Hematopoietic multipotent progenitor cell treated with erythropoietin and hydrocortisone succinate and interleukin-3 and kit ligand, for 6 days (in vitro differentiated cells): ENCODE data around the gene DMRTB1.
"Not testable (repeated sequence)": the region's sequence is repeated elsewhere in the genome, so short reads cannot be mapped to it uniquely, and the experiment has no call there.

Experiments
- DNase-seq: peaks from one replicate; pipeline ENCODE4 v3.0.0-alpha.2; 2015

Gene DMRTB1

DNA sequence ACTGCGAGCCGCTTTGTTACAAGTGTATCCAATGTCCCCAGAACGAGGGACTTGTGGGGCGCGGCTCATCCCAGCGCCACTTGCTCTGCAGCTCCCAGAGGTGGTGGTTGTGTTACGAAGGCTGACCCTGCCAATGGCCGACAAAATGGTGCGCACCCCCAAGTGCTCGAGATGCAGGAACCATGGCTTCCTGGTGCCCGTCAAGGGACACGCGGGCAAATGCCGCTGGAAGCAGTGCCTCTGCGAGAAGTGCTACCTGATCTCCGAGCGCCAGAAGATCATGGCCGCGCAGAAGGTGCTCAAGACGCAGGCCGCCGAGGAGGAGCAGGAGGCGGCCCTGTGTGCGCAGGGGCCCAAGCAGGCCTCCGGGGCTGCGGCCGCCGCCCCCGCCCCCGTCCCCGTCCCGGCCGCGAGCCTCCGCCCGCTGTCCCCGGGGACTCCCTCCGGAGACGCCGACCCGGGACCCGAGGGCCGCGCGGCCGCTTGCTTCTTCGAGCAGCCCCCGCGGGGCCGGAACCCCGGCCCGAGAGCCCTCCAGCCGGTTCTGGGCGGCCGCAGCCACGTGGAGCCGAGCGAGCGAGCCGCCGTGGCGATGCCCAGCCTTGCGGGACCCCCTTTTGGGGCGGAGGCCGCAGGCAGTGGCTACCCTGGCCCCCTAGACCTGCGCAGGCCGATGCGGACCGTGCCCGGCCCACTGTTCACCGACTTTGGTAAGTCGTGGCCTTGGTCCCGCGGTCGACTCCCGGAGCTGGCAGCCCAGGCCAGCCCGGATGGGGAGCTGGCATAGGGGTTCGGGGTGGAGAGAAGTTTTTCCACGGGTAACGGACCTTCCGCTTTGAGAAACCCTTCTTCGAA is at the start of gene DMRTB1:
Gene DMRTB1, plus strand, starts transcription at position 79 of the 855 bp plus-strand sequence. Its CDS starts 55 bp downstream, at position 134.
- DNase-seq, result no peak

DNA sequence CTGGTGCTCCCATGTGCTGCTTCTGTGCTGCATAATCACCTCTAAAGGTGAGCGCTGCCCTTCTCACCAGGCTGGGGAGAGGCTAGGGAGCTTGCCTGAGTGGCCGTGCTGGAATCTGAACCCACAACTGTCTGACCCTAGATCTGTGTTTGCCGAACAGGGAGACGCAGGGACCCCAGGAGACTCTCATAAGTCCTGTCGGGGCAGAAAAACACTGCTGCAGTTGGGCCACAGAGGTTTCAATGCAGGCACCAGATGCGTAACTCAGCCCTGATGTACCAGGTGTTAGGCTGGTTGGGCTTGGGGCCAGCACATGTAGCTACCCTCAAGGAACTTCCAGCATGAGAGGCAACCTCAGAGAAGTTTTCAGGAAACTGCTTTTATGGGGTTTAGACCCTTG is 49.5 kb upstream of the DMRTB1 start:
- DNase-seq, result no peak

DNA sequence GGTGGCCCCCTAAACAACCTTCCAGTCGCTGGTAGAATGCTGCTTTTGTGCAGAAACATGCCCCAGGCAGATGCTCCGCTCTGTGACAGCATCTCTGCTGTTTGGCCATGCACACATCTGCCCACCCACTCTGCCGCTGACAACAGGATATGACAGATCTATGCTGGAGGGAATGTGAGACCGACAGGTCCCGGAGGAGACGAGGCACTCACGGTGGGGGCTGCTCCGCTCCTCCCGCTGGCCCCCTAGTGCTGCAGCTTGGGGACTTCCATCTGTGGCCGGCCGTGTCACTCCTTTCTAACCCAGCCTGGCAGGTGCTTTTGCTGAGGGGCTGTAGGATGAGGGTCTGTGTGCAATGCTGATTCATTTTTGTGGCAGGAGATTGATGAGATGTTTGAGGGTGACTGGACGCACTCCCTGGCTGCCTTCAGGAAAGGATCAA is 49.1 kb upstream of the DMRTB1 start:
- DNase-seq, result no peak

DNA sequence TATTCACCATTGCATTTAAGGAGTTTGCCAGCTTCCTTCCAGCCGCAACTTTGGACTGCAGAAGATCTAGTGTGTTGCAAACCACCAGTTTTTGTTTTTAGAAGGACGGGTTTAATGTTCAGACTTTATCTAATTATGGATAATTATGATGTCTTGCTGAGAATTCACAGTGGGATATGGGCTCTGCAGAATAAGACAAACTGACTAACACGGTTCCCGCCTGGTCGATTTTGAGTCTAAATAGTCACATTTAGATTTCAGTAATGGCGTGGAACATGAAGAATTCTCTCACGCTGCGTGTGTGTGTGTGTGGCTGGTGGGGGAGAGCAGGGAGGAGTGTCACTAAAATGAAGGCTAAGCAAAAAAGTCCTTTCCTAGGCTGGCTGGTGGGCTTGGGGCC is 48.5 kb upstream of the DMRTB1 start:
- no peak for DNase-seq

DNA sequence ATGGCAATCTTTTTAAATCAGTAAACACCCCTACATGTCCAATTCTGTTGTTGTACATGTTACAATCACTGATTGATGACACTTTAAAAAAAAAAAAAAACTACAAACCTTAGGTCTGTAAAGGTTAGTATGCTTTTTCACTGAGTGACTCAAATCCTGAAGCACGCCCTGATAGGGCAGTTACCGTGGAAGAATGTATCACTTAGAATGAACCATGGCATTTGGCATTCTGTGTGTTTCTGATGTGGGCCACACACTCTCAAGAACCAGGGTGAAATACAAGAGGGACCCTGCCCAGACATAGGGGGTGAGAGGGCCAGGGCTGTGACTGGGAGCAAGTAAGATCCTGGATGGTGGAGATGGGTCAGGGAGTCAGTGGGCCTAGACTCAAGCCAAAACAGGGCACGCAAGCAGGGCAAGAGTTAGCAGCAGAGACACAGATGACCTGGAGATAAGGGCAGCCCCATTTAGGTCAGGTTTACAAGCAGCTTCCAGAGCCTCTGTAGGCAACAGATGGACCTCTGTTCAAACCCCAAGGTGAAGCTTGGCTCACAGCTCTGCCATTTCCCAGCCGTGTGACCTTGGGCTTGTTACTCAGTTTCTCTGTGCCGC is 47.6 kb upstream of the DMRTB1 start:
- DNase-seq, result no peak

DNA sequence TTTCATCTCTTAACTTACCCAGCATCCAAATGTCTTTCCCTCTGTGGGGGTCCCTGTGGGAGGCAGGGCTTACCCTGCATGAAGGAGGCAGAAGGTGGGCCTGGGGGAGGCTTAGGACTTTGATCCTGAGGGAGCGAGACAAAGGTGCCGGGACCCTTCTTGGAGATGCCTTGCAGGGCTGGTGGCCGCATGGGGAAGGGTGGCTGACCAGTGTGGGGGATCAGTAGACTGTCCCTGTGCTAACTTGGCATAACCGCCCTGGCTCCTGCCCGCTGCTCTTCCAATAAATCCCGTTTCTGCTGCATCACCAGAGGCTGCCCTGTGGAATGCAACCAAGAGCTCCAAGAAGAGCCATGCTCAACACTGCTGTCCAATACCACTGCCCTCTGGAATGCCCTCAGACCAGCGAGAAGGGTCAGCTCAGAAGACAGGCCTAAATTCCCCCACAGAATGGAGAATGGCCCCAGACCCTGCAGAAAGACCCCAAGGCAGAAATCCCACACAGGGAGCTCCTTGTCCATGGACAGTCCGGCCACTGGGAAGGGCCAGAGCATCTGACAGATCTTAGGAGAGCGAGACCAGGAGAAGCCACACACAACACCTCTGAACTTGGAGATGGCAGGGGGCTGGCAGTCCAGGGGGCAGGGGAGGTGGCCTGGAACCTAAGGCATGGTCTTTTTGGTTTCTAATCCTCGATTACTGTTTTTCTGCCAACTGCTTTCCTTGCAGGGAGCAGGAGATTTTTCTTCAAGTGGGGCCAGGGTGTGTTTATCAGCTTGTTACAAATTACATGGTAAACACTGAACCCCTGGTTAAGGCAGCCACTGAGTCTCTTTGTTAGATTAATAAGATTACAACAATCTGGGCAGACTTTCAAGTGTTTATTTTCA is 46.7 kb upstream of the DMRTB1 start:
- DNase-seq, result no peak

DNA sequence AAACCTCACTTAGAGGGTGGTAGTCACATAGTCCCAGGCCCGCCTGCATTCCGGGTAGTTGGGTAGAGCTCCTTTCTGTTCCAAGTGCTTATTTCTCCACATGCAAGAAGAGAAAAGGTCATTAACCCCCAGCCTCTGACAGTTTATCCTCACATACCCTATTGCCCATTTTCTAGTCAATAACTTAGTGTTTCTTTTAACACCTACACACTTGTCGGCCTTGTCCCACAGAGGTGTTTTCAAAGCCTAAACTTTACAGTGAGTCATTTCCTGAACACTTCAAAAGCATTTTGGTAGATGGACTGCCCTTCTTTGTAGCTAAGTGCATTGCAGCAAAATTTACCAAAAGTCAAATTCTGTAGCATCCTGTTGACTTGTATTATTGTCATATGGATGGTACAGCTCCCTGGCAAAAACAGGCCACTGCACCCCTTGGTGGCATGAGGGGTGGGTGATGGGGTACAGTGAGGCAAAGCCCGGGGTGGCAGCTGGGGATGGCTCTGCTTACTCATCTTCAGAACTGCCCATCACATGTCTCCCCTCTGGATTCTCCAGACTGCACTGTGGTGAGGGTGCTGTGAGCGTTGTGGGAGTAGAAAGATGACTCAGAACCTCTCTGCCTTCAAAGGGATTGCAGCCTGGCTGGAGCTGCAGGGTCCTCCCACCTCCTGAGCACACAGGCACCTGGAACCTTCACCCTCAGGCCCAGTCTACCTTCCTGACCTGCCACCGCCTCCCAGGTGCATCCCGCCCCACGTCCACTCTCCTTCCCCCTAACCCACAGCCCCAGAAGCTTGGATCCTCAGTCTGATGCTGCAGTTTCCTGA is 45.8 kb upstream of the DMRTB1 start:
- no peak for DNase-seq

DNA sequence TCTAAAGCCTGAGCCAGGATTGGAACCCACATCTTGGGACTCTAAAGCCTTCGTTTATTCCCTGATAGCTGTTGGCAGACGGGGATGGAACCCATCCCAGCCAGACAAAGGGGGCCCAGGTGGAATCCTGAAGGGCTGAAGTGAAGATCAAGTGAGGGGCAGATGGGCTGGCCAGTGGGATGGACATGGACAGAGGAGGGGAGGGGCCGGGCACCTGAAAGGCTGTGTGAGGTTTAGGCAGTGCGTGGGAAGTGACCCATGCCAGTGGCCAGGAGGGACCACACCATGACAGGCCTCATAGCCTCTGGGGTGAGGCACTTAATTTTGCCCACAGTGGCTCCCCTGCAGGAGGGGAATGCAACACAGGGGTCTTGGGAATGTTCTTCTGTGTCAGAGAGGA is 44.6 kb upstream of the DMRTB1 start:
- no peak for DNase-seq

DNA sequence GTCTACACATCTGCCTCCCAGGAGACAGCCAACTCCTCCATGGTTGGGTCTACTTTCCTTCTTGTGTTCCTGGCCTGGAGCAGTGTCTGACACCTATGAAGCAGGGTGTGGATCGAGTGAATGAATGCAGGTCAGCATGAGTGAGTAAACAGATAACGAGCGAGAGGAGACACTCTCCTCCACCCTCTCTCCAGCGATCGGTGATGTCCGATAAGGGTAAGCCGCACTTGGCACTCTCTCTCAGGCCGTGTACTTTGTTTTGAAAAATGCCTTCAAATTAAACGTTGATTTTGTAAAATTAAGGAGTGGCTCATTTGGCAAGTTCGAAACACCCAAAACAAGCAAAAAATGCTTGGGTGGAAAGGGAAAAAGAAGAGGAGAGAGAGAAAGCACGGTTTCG is 43.8 kb upstream of the DMRTB1 start:
- no peak for DNase-seq

DNA sequence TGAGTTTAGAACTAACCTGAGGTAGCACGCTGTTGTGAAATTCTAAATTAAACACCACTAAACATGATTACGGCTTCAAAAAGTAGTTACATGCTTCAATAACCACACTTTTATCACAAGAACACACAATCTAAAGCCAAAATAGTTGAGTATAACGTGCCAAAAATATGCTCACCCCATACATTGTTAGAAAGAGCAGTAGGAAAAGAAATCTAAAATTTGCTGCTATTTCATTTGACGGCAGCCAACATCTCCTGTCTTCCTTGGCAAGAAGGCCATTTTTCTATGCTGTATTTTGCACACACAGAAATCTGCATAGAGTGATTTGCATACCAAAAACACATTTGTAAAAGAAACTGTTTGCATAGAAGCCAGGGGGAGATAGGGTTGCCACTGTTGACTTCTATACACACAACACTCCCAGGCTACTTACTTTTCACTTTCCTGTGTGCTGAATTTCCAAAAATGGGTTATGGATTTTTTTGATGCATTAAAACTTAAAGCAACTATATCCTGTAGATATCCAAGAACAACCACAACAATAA is 42.9 kb upstream of the DMRTB1 start:
- no peak for DNase-seq

DNA sequence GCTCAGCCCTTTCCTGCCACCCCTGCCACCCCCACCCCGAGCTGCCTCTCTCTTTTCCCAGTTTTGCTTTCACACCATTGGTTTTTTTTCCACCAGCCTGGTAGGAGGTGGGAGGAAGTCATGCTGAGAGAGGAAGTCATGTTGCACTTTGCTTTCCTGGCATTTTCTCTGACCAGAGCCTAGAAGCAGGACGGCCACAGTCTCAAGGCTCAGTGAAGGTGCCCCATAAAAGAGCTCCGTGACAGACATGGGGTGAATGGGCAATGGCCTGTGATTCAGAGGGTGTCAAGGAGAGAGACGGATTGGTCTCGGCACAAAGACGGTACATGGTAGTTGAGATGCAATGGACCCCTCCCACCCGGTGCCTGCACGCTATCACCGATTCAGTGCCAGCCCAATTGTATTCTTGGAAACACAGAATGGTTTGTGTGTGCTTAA is 42.1 kb upstream of the DMRTB1 start:
- no peak for DNase-seq

DNA sequence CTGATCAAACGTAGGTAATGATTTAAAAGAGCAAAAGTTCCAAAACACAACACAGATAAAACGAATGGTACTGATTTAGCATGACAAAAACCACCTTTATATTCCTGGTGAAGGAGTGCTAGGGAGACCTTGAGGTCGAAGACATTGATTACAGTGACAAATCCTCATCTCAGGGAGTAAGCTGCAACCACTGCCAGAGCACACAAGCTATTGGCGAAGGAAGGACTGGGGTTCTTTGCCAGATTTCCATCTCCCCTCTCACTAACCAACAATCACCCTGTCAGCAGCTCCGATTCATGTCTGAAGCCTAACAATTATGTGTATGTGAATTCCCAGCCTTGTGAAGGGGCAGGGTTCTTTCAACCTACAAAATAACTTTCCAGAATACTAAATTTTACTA is 40.2 kb upstream of the DMRTB1 start:
- DNase-seq, result no peak

DNA sequence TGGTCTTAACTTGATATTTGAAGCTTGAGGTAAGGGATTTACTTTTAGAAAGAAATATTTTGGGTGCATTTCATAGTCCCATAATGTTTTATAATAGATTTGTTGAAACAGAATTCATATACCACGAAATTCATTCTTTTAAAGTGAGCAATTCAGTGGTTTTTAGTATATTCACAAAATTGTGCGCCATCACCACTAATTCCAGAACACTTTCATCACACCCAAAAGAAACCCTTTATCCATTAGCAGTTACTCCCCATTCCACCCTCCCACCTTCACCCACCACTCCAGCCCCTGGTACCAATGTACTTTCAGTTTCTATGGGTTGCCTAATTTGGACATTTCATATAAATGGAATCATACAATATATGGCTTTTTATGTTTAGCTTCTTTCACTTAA is 38.9 kb upstream of the DMRTB1 start:
- DNase-seq, result no peak

DNA sequence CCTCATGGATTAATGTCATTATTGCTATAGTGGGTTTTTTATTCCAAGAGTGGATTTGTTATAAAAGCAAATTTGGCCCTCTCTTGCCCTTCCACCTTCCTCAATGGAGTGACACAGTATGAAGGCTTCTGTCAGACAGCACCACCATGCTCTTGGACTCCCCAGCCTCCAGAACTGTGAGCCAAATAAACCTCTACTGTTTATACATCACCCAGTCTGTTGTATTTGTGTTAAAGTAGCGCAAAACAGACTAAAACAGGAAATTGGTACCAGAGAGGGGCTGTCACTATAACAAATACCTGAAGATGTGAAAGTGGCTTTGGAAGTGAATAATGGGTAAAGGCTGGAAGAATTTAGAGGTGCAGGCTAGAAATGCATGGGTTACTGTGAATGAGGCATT is 38.0 kb upstream of the DMRTB1 start:
- no peak for DNase-seq

DNA sequence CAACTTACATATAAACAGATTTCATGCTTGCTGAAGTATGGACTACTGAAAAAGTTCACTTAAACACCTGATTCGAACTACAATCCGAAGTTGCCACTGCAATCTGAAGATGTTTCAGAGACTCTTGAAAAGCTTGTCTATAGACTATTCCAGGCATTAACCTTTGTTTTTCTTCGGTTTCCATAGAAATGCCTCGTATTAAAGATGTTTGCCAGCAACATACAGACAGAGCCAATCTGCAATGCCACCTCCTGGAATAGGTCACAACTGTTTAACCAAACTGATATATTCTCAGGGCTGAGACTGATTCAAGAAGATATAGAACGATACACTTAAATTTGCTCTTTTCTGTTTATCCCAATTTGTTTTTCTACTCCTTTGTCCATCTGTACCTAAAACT is 28.9 kb upstream of the DMRTB1 start:
- no peak for DNase-seq

DNA sequence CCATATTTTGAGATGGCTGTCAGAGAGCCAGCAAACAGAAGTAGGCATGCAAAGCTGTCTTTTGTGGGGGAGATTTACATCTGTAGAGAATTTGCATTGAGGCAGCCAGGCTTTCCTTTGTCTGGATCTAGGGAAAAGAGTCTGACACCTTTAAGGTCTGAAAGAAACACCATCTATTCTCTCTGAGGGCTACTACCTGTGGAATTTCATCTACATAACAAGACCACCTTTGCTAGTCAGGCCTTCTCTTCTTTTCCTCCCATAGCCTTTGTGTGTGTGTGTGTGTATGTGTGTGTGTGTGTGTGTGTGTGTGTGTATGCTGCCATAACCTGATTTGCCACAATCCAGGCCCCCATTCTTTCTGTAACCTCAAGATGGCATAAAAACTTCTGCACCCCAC is 28.4 kb upstream of the DMRTB1 start:
- DNase-seq, result no peak

DNA sequence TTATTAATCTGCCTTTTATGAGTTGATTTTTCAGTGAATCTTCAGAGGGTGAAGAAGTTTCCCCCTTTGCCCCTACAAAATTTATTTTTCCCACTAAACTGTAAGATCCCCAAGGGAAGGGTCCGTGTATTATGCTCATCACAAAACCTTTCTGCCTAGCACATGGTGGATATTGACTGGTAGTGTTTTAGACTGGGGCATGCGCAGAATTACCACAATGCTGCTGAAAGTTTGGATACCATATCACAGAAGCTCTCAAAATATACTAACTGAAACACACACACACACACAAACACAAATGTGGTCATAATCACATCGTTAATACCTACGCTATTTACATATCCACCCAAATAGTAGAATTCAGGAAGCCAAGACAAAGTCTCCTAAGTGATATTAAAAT is 28.0 kb upstream of the DMRTB1 start:
- no peak for DNase-seq

DNA sequence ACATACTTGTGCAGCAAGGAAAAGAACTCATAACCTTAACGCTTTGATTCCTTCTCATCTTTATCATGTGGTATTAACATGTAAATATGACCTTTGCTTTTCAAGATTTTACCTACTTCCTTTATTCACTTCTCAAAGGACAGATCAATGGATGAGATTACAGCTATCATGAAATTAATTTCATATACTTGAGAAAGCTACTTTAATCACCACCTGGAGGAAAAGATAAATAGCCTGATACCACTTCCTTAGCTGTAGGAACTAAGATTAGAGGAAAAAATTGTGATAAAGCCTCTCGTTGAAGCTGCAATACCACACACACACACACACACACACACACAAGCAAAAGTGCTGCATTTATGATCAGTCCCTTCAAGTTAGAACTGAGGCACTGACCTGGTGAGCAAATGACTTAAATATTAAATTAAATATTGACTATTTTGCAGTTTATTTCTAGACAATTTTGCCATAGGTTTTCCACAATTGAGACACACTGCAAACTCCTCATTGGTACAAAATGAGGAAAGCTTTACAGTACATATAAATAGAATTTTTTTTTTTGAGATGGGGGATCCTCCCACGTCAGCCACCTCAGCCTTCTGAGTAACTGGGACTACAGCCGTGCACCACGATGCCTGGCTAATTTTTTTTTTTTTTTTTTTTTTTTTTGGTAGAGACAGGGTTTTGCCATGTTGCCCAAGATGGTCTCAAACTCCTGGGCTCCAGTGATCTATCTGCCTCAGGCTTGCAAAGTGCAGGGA is 27.2 kb upstream of the DMRTB1 start:
- peak; percentile 25 for DNase-seq

DNA sequence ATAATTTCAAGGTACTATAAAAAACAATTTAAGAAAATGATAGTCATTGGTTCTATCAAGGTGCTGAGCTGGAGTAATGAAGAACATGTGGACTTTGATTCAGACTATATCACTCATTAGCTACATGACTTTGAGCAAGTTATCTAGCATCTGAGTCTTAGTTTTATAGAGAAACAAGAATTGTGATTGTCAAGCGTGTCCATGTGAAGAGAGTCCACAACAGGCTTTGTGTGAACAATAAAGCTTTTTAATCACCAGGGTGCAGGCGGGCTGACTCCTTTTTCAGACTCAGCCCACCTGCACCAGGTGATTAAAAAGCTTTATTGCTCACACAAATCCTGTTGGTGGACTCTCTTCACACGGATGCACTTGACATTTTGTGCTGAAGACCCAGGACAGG is 26.6 kb upstream of the DMRTB1 start:
- DNase-seq, result no peak

DNA sequence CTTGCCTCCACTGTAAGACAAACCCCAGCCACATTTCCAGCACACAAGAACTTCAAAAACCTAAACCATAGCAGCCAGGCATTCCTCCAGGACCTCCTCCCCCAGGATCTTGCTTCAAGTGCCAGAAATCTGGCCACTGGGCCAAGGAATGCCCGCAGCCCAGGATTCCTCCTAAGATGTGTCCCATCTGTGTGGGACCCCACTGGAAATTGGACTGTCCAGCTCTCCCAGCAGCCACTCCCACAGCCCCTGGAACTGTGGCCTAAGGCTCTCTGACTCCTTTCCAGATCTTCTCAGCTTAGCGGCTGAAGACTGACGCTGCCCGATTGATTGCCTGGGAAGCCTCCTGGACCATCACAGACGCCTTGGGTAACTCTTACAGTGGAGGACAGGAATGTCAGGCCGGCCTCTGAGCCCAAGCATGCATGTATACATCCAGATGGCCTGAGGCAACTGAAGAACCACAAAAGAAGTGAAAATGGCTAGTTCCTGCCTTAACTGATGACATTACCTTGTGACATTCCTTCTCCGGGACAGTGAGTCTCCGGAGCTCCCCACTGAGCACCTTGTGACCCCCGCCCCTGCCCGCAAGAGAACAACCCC is 24.7 kb upstream of the DMRTB1 start:
- not testable (repeated sequence) for DNase-seq

DNA sequence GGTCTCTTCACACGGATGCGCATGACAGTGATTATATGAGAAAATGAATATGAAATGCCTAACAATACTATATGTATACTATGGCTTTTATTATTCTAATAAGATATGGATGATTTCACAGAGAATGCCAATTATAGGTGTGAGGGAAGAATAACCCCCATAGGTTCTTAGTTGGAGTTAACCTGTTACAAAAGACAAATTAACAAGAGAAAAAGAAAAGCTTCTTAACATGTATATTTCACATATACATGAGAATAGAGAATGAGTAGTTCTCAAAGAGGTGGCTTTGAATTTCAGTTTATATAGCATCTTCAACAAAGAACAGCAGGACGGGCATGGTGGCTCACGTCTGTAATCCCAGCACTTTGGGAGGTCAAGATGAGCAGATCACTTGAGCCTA is 24.0 kb upstream of the DMRTB1 start:
- DNase-seq, result no peak
